HCT116 (cell line): ENCODE measurements around the gene PLD6. TPM values are rescaled to one million over a fixed set of nuclear protein-coding genes. Genes with fewer than 3 reads are reported as not detected.

Experiments
- ATAC-seq: fragments of 200-7000 bp; cut with Tn5 transposase; 2 replicates; pipeline ENCODE4 v1.9.1; 2020; ENCODE audit warnings: mild to moderate bottlenecking, moderate library complexity
- BruUV-seq: library from RNA; stranded (reverse); fragments of 400-500 nt; replicated peaks from 2 replicates; lab custom pipeline; 2021; lab: Mats Ljungman, UMichigan
- CTCF ChIA-PET: fragments of 300-600 bp; sonication (Branson Sonifier 250); formaldehyde crosslinking; loops from one replicate; lab custom pipeline; 2021; ENCODE audit warnings: antibody characterized with exemption; lab: Charles Lee
- POLR2A ChIA-PET: fragments of 300-600, 350-600 bp; sonication (Branson Sonifier 250); formaldehyde crosslinking; loops from one replicate; lab custom pipeline; 2021; ENCODE audit warnings: antibody characterized with exemption; lab: Charles Lee
- RAD21 ChIA-PET, 2 experiments: fragments of 300-600 bp; sonication (Branson Sonifier 250); formaldehyde crosslinking; loops; one replicate each; lab custom pipeline; 2023; ENCODE audit warnings: low total read pairs in 2 of 2; ENCODE audit not compliant: uncharacterized antibody in 2 of 2, unreplicated experiment in 2 of 2, low non-redundant PET in 1 of 2; lab: Charles Lee
- DNase-seq: peaks from one replicate; pipeline ENCODE4 v3.0.0-alpha.2; 2010; ENCODE audit warnings: low read depth, low spot score
- H2AFZ ChIP-seq: fragments of 200-600 bp; shearing (Covaris generic), sonication (generic); 2 replicates; pipeline ENCODE4 v1.6.1; 2017; ENCODE audit warnings: low read depth, mixed run types, mixed read lengths, antibody characterized with exemption, low read length; ENCODE audit not compliant: poor library complexity, severe bottlenecking
- H3K27ac ChIP-seq: 2 replicates; pipeline ENCODE4 v1.5.1; 2012; ENCODE audit warnings: low read depth, low read length
- H3K27me3 ChIP-seq: fragments of 200-600 bp; sonication (generic); 2 replicates; pipeline ENCODE4 v1.6.1; 2016; ENCODE audit warnings: mixed run types, low read length, mixed read lengths; ENCODE audit not compliant: insufficient read depth
- H3K36me3 ChIP-seq, 2 experiments: fragments of 200-500 bp in 1 of 2; fragments of 200-600 bp in 1 of 2; sonication (Bioruptor generic) in 1 of 2; sonication (generic) in 1 of 2; 2 replicates each; pipeline versions ENCODE4 v1.5.1 to v1.6.1; 2014 to 2016; ENCODE audit warnings: low read length in 2 of 2, inconsistent platforms in 1 of 2, mixed read lengths in 1 of 2, mixed run types in 1 of 2; ENCODE audit not compliant: insufficient read depth in 2 of 2, control insufficient read depth in 1 of 2
- H3K4me1 ChIP-seq, 2 experiments: fragments of 200-600 bp in 1 of 2; sonication (generic) in 1 of 2; 2 replicates each; pipeline versions ENCODE4 v1.5.1 to v1.6.1; 2012 to 2017; ENCODE audit warnings: low read length in 2 of 2, inconsistent platforms in 1 of 2, mild to moderate bottlenecking in 1 of 2, mixed read lengths in 1 of 2, mixed run types in 1 of 2, moderate library complexity in 1 of 2; ENCODE audit not compliant: insufficient read depth in 2 of 2, control insufficient read depth in 1 of 2
- H3K4me2 ChIP-seq: fragments of 200-600 bp; sonication (generic); 2 replicates; pipeline ENCODE4 v1.6.1; 2017; ENCODE audit warnings: mixed run types, low read length, mixed read lengths
- H3K4me3 ChIP-seq, 2 experiments: fragments of 200-600 bp in 1 of 2; sonication (generic) in 1 of 2; replicated peaks in 1 of 2; 2 replicates each; pipeline ENCODE4 v1.5.1; 2011 to 2016; ENCODE audit warnings: low read length in 2 of 2, control low read depth in 1 of 2, low read depth in 1 of 2, mild to moderate bottlenecking in 1 of 2, mixed read lengths in 1 of 2, mixed run types in 1 of 2
- H3K79me2 ChIP-seq: fragments of 200-600 bp; sonication (generic); 2 replicates; pipeline ENCODE4 v1.6.1; 2017; ENCODE audit warnings: mild to moderate bottlenecking, mixed run types, low read length, moderate library complexity, mixed read lengths; ENCODE audit not compliant: insufficient read depth
- H3K9ac ChIP-seq: fragments of 200-600 bp; sonication (generic); 2 replicates; pipeline ENCODE4 v1.6.1; 2016; ENCODE audit warnings: low read length, mixed read lengths
- H3K9me2 ChIP-seq: fragments of 200-600 bp; sonication (generic), shearing (Covaris generic); 2 replicates; pipeline ENCODE4 v1.6.1; 2017; ENCODE audit warnings: mixed run types, mild to moderate bottlenecking, moderate library complexity; ENCODE audit not compliant: insufficient read depth
- H3K9me3 ChIP-seq, 2 experiments: fragments of 200-500 bp in 1 of 2; fragments of 200-600 bp in 1 of 2; sonication (Bioruptor generic) in 1 of 2; sonication (generic) in 1 of 2; 2 replicates each; pipeline ENCODE4 v1.6.1; 2014 to 2017; ENCODE audit warnings: low read length in 2 of 2, mixed read lengths in 2 of 2, inconsistent platforms in 1 of 2, low read depth in 1 of 2, mild to moderate bottlenecking in 1 of 2, mixed run types in 1 of 2, moderate library complexity in 1 of 2; ENCODE audit not compliant: control insufficient read depth in 1 of 2, insufficient read depth in 1 of 2
- H4K20me1 ChIP-seq: fragments of 200-600 bp; sonication (generic), shearing (Covaris generic); 2 replicates; pipeline ENCODE4 v1.6.1; 2017; ENCODE audit warnings: mixed run types, mild to moderate bottlenecking, moderate library complexity; ENCODE audit not compliant: insufficient read depth
- CEBPB ChIP-seq: IDR thresholded peaks from 2 replicates; pipeline ENCODE4 v1.6.1; 2012; ENCODE audit warnings: low read depth
- EGR1 ChIP-seq: IDR thresholded peaks from 2 replicates; pipeline ENCODE4 v1.6.1; 2012; ENCODE audit warnings: low read depth
- EZH2 ChIP-seq: fragments of 200-600 bp; sonication (generic); IDR thresholded peaks from 2 replicates; pipeline ENCODE4 v1.6.1; 2017; ENCODE audit warnings: antibody characterized with exemption, mixed run types
- EZH2phosphoT487 ChIP-seq: fragments of 200-600 bp; IDR thresholded peaks from 2 replicates; pipeline ENCODE4 v1.6.1; 2018; ENCODE audit warnings: antibody characterized with exemption, borderline replicate concordance
- POLR2A ChIP-seq: IDR thresholded peaks from 2 replicates; pipeline ENCODE4 v1.7.0; 2011; ENCODE audit warnings: borderline replicate concordance; ENCODE audit not compliant: insufficient read depth, insufficient read length; ENCODE audit errors: extremely low read depth
- POLR2AphosphoS5 ChIP-seq: IDR thresholded peaks from 2 replicates; pipeline ENCODE4 v1.6.1; 2011; ENCODE audit warnings: mild to moderate bottlenecking, low read depth, low read length, moderate library complexity
- RAD21 ChIP-seq: IDR thresholded peaks from 2 replicates; pipeline ENCODE4 v1.6.1; 2012; ENCODE audit warnings: low read depth, mild to moderate bottlenecking
- TCF7L2 ChIP-seq: IDR thresholded peaks from 2 replicates; pipeline ENCODE4 v1.7.0; 2011; ENCODE audit warnings: borderline replicate concordance, inconsistent platforms; ENCODE audit not compliant: insufficient read depth, insufficient read length; ENCODE audit errors: extremely low read depth
- intact Hi-C: fragments of 100-400 bp; cut with micrococcal nuclease; formaldehyde crosslinking; loops from 2 replicates; pipeline ENCODE4 v1.10.0; 2022
- total RNA-seq: library from RNA; stranded (reverse); gene quantifications from one replicate; pipeline ENCODE4 v1.2.1, GENCODE V29; 2021; ENCODE audit not compliant: unreplicated experiment
- TF ChIP-seq, protein P1 (sequence below): IDR thresholded peaks from 2 replicates; pipeline ENCODE4 v1.6.1; 2012
- TF ChIP-seq, protein P2 (sequence below): IDR thresholded peaks from 2 replicates; pipeline ENCODE4 v1.6.1; 2012
- TF ChIP-seq, protein P3 (sequence below): IDR thresholded peaks from 2 replicates; pipeline ENCODE4 v1.6.1; 2012; ENCODE audit warnings: low read depth
- TF ChIP-seq, protein P4 (sequence below): IDR thresholded peaks from 2 replicates; pipeline ENCODE4 v1.6.1; 2011; ENCODE audit warnings: mild to moderate bottlenecking, low read length, moderate library complexity; ENCODE audit not compliant: insufficient replicate concordance; ENCODE audit errors: extremely low read depth

Gene PLD6
- total RNA-seq, 1 experiment from 2014 or later: 15.6 TPM

DNA sequence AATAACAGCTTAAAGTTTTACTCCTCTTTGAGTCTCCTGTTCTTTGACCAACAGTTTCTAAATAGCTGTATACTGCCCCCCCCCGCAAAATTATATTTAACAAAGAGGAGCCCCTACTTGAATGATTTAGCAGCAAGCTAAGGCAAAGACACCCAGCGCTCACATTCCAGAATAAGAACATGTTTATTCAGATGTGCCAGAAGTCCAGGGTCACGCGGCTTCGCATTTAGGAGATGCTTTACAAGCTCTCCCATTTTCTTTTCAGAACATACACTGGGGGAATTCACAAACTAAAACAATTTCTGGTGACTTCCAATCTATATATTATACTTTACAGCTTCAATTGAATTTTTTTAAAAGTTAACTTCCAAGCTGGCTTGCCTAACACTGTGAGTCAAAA, 5.3 kb downstream of the PLD6 start:
- no peak overlapping the region for H3K4me3 ChIP-seq
- ChIA-PET CTCF (no interaction called here), RAD21 (no interaction called here), POLR2A (no interaction called here)
- peaks cover 6 to 28% of the 10 kb centered on the region in 2 experiments for H3K36me3 ChIP-seq
- H3K27ac ChIP-seq: no peak overlapping the region
- no peaks in the 10 kb centered on the region for H3K27me3 ChIP-seq
- H4K20me1 ChIP-seq: no peaks in the 10 kb centered on the region
- BruUV-seq: no TSS peak
- H3K4me2 ChIP-seq: no peak overlapping the region
- TF ChIP-seq, protein P1, sequence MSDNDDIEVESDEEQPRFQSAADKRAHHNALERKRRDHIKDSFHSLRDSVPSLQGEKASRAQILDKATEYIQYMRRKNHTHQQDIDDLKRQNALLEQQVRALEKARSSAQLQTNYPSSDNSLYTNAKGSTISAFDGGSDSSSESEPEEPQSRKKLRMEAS: no peak
- TF ChIP-seq TCF7L2: no peak
- no peak for TF ChIP-seq CEBPB
- no peak for TF ChIP-seq EZH2
- TF ChIP-seq, protein P2, sequence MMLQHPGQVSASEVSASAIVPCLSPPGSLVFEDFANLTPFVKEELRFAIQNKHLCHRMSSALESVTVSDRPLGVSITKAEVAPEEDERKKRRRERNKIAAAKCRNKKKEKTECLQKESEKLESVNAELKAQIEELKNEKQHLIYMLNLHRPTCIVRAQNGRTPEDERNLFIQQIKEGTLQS: no peak
- no peak for TF ChIP-seq EZH2phosphoT487
- TF ChIP-seq POLR2A: no peak
- no peak for TF ChIP-seq RAD21
- TF ChIP-seq EGR1: no peak
- no peak for TF ChIP-seq POLR2AphosphoS5
- TF ChIP-seq, protein P3, sequence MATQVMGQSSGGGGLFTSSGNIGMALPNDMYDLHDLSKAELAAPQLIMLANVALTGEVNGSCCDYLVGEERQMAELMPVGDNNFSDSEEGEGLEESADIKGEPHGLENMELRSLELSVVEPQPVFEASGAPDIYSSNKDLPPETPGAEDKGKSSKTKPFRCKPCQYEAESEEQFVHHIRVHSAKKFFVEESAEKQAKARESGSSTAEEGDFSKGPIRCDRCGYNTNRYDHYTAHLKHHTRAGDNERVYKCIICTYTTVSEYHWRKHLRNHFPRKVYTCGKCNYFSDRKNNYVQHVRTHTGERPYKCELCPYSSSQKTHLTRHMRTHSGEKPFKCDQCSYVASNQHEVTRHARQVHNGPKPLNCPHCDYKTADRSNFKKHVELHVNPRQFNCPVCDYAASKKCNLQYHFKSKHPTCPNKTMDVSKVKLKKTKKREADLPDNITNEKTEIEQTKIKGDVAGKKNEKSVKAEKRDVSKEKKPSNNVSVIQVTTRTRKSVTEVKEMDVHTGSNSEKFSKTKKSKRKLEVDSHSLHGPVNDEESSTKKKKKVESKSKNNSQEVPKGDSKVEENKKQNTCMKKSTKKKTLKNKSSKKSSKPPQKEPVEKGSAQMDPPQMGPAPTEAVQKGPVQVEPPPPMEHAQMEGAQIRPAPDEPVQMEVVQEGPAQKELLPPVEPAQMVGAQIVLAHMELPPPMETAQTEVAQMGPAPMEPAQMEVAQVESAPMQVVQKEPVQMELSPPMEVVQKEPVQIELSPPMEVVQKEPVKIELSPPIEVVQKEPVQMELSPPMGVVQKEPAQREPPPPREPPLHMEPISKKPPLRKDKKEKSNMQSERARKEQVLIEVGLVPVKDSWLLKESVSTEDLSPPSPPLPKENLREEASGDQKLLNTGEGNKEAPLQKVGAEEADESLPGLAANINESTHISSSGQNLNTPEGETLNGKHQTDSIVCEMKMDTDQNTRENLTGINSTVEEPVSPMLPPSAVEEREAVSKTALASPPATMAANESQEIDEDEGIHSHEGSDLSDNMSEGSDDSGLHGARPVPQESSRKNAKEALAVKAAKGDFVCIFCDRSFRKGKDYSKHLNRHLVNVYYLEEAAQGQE: no peak
- TF ChIP-seq, protein P4, sequence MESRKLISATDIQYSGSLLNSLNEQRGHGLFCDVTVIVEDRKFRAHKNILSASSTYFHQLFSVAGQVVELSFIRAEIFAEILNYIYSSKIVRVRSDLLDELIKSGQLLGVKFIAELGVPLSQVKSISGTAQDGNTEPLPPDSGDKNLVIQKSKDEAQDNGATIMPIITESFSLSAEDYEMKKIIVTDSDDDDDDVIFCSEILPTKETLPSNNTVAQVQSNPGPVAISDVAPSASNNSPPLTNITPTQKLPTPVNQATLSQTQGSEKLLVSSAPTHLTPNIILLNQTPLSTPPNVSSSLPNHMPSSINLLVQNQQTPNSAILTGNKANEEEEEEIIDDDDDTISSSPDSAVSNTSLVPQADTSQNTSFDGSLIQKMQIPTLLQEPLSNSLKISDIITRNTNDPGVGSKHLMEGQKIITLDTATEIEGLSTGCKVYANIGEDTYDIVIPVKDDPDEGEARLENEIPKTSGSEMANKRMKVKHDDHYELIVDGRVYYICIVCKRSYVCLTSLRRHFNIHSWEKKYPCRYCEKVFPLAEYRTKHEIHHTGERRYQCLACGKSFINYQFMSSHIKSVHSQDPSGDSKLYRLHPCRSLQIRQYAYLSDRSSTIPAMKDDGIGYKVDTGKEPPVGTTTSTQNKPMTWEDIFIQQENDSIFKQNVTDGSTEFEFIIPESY: no peak
- intact Hi-C loops: no loop called here
- no peaks in the 10 kb centered on the region for H3K9me3 ChIP-seq
- no peaks in the 10 kb centered on the region for H3K9me2 ChIP-seq
- DNase-seq (no peak), ATAC-seq (no peak)
- H3K79me2 ChIP-seq: peaks cover 30% of the 10 kb centered on the region
- H3K9ac ChIP-seq: no peak overlapping the region
- H2AFZ ChIP-seq: no peak overlapping the region
- peaks cover 7 to 19% of the 10 kb centered on the region in 2 experiments for H3K4me1 ChIP-seq
